IMR-90 (cell line): ENCODE measurements around the gene FBN3. TPM values are rescaled to one million over a fixed set of nuclear protein-coding genes. Genes with fewer than 3 reads are reported as not detected.

Experiments used
- ATAC-seq: fragments of 200-7000 bp; cut with Tn5 transposase; 2 replicates; pipeline ENCODE4 v1.9.1; 2020; ENCODE audit warnings: low read depth, mild to moderate bottlenecking, moderate library complexity
- Bru-seq: library from RNA; stranded (reverse); fragments of 400-500 nt; gene quantifications from one replicate; lab custom pipeline; 2021; lab: Mats Ljungman, UMichigan
- BruChase-seq, 2 experiments: library from RNA; stranded (reverse); fragments of 400-500 nt; gene quantifications; one replicate each; lab custom pipeline; 2021; lab: Mats Ljungman, UMichigan
- BruUV-seq: library from RNA; stranded (reverse); fragments of 400-500 nt; replicated peaks from 2 replicates; lab custom pipeline; 2021; lab: Mats Ljungman, UMichigan
- CTCF ChIA-PET: fragments of 300-600 bp; formaldehyde crosslinking; extraction: SDS; loops from one replicate; lab custom pipeline; 2021; ENCODE audit warnings: antibody characterized with exemption; lab: Yijun Ruan, JAX
- POLR2A ChIA-PET: fragments of 300-600 bp; sonication (Branson Sonifier 250); formaldehyde crosslinking; loops from one replicate; lab custom pipeline; 2022; ENCODE audit warnings: antibody characterized with exemption; ENCODE audit not compliant: unreplicated experiment; lab: Charles Lee
- DNase-seq: peaks from one replicate; pipeline ENCODE4 v3.0.0; 2013
- H2AFZ ChIP-seq: replicated peaks from 2 replicates; pipeline ENCODE3; 2013; ENCODE audit warnings: low read length, mild to moderate bottlenecking; ENCODE audit not compliant: poor library complexity
- H2AK5ac ChIP-seq: 2 replicates; pipeline ENCODE4 v1.6.1; 2013; ENCODE audit warnings: low read depth, low read length, inconsistent platforms
- H2AK9ac ChIP-seq: replicated peaks from 2 replicates; pipeline ENCODE3; 2013; ENCODE audit warnings: mild to moderate bottlenecking, low read depth, low read length, moderate library complexity; ENCODE audit not compliant: poor library complexity
- H2BK120ac ChIP-seq: 2 replicates; pipeline ENCODE4 v1.6.1; 2013; ENCODE audit warnings: low read depth, low read length, inconsistent platforms
- H2BK15ac ChIP-seq: 3 replicates; pipeline ENCODE4 v1.6.1; 2013; ENCODE audit warnings: low read depth, low read length, inconsistent platforms
- H2BK20ac ChIP-seq: 2 replicates; pipeline ENCODE4 v1.6.1; 2013; ENCODE audit warnings: low read depth, mild to moderate bottlenecking, inconsistent platforms, low read length, moderate library complexity
- H2BK5ac ChIP-seq: 2 replicates; pipeline ENCODE4 v1.6.1; 2013; ENCODE audit warnings: mild to moderate bottlenecking, low read depth, low read length, inconsistent platforms; ENCODE audit not compliant: poor library complexity, severe bottlenecking
- H3K14ac ChIP-seq: replicated peaks from 2 replicates; pipeline ENCODE4 v1.6.1; 2013; ENCODE audit warnings: low read depth, low read length, inconsistent platforms
- H3K18ac ChIP-seq: 2 replicates; pipeline ENCODE4 v1.6.1; 2013; ENCODE audit warnings: low read depth, low read length, control low read depth
- H3K23ac ChIP-seq: 2 replicates; pipeline ENCODE4 v1.6.1; 2013; ENCODE audit warnings: low read depth, low read length, inconsistent platforms
- H3K27ac ChIP-seq: 2 replicates; pipeline ENCODE4 v1.5.1; 2013; ENCODE audit warnings: mild to moderate bottlenecking, control low read depth, low read length; ENCODE audit not compliant: insufficient read depth
- H3K27me3 ChIP-seq: 2 replicates; pipeline ENCODE4 v1.6.1; 2013; ENCODE audit warnings: low read length; ENCODE audit not compliant: control insufficient read depth, insufficient read depth
- H3K36me3 ChIP-seq: 2 replicates; pipeline ENCODE4 v1.6.1; 2013; ENCODE audit warnings: low read length, mixed read lengths; ENCODE audit not compliant: control insufficient read depth, insufficient read depth
- H3K4ac ChIP-seq: 2 replicates; pipeline ENCODE4 v1.6.1; 2013; ENCODE audit warnings: low read depth, low read length, inconsistent platforms
- H3K4me1 ChIP-seq: 2 replicates; pipeline ENCODE4 v1.6.1; 2013; ENCODE audit warnings: low read length, mixed read lengths; ENCODE audit not compliant: control insufficient read depth, insufficient read depth
- H3K4me2 ChIP-seq: 2 replicates; pipeline ENCODE4 v1.6.1; 2013; ENCODE audit warnings: low read depth, mild to moderate bottlenecking, control low read depth, low read length, moderate library complexity
- H3K4me3 ChIP-seq: 2 replicates; pipeline ENCODE4 v1.5.1; 2013; ENCODE audit warnings: low read depth, mild to moderate bottlenecking, control low read depth, low read length, moderate library complexity; ENCODE audit not compliant: insufficient read depth
- H3K56ac ChIP-seq: 2 replicates; pipeline ENCODE4 v1.6.1; 2013; ENCODE audit warnings: low read length, inconsistent platforms; ENCODE audit not compliant: insufficient read depth; ENCODE audit errors: extremely low read depth
- H3K79me1 ChIP-seq, 2 experiments: 2 replicates each; pipeline ENCODE4 v1.6.1; 2013; ENCODE audit warnings: low read length in 2 of 2, inconsistent platforms in 1 of 2, low read depth in 1 of 2
- H3K9ac ChIP-seq: 2 replicates; pipeline ENCODE4 v1.6.1; 2013; ENCODE audit warnings: low read depth, low read length, control low read depth
- H3K9me1 ChIP-seq: 2 replicates; pipeline ENCODE4 v1.6.1; 2013; ENCODE audit warnings: low read length, inconsistent platforms; ENCODE audit not compliant: insufficient read depth
- H3K9me3 ChIP-seq: 2 replicates; pipeline ENCODE4 v1.6.1; 2013; ENCODE audit warnings: low read length; ENCODE audit not compliant: control insufficient read depth, insufficient read depth
- H4K20me1 ChIP-seq: 2 replicates; pipeline ENCODE4 v1.6.1; 2013; ENCODE audit warnings: low read length, inconsistent platforms; ENCODE audit not compliant: insufficient read depth
- H4K5ac ChIP-seq: 2 replicates; pipeline ENCODE4 v1.6.1; 2013; ENCODE audit warnings: mild to moderate bottlenecking, low read depth, low read length, control low read depth
- H4K8ac ChIP-seq, 2 experiments: 2 replicates each; pipeline ENCODE4 v1.6.1; 2013; ENCODE audit warnings: low read depth in 2 of 2, low read length in 2 of 2, control low read depth in 1 of 2, inconsistent platforms in 1 of 2
- H4K91ac ChIP-seq: 2 replicates; pipeline ENCODE4 v1.6.1; 2013; ENCODE audit warnings: low read depth, low read length, inconsistent platforms; ENCODE audit not compliant: insufficient read depth
- FOS ChIP-seq: fragments of 150-350 bp; IDR thresholded peaks from 2 replicates; pipeline ENCODE4 v1.6.1; 2016; ENCODE audit warnings: low read depth, low read length
- RAD21 ChIP-seq: IDR thresholded peaks from 2 replicates; pipeline ENCODE4 v1.6.1; 2012; ENCODE audit warnings: low read length, improper control_type of control experiment
- USF2 ChIP-seq: fragments of 150-350 bp; IDR thresholded peaks from 2 replicates; pipeline ENCODE4 v1.6.1; 2017; ENCODE audit warnings: mild to moderate bottlenecking, antibody characterized with exemption, low read length, low read depth
- WGBS, 2 experiments: methylation state at CpG; one replicate each; pipeline versions ENCODE4 v1.1.5 to v1.1.7; 2013; ENCODE audit warnings: missing lambda C conversion rate in 2 of 2; ENCODE audit not compliant: insufficient read length in 1 of 2; ENCODE audit errors: extremely low coverage in 2 of 2; 5-methylcytosine and 5-hydroxymethylcytosine counted together
- dilution Hi-C: fragments of 300-500 bp; cut with HindIII; formaldehyde crosslinking; loops from one replicate; pipeline ENCODE4 v1.14.3; 2018; ENCODE audit warnings: low sequenced_read_pairs; ENCODE audit not compliant: unreplicated experiment
- in situ Hi-C: fragments of 300-500 bp; cut with MboI; formaldehyde crosslinking; loops from 3 replicates; pipeline ENCODE4 v1.14.3; 2019; ENCODE audit warnings: low sequenced_read_pairs, inconsistent platforms, mixed read lengths
- intact Hi-C: fragments of 100-400 bp; cut with micrococcal nuclease; formaldehyde crosslinking; loops from 2 replicates; pipeline ENCODE4 v1.10.0; 2022
- long read RNA-seq: library from polyadenylated mRNA; unstranded; transcript quantifications from one replicate; pipeline ENCODE4 v2.0.0, GENCODE V29; 2021; ENCODE audit not compliant: unreplicated experiment
- polyA plus RNA-seq, 3 experiments: library from polyadenylated mRNA; depleted of rRNA; stranded (reverse); fragments of >200 nt; gene quantifications; 2 replicates each; pipeline ENCODE4 v1.2.3, GENCODE V29; 2012; ENCODE audit warnings: low replicate concordance in 1 of 3
- total RNA-seq: library from RNA; depleted of rRNA; stranded (reverse); fragments of >200 nt; gene quantifications from 2 replicates; pipeline ENCODE4 v1.2.3, GENCODE V29; 2012; rRNA removed

FBN3 gene
- total RNA-seq, result not detected in 2 replicates
- polyA plus RNA-seq (2012; rRNA removed), result not detected in 2 replicates
- not detected in 2 replicates for polyA plus RNA-seq (2012; cell fraction: cytosol; rRNA removed)
- under 0.01 and 0.22 TPM in 2 replicates for polyA plus RNA-seq (2012; cell fraction: nucleus; rRNA removed; ENCODE audit: low replicate concordance)
- Bru-seq, nascent RNA, result percentile 1 among the genes with signal in this experiment
- percentile 1 among the genes with signal in this experiment for BruChase-seq, experiment 1, labeled RNA remaining after a 6-hour chase
- not detected for BruChase-seq, experiment 2, labeled RNA remaining after a 2-hour chase
- long read RNA-seq, result 0 reads

DNA sequence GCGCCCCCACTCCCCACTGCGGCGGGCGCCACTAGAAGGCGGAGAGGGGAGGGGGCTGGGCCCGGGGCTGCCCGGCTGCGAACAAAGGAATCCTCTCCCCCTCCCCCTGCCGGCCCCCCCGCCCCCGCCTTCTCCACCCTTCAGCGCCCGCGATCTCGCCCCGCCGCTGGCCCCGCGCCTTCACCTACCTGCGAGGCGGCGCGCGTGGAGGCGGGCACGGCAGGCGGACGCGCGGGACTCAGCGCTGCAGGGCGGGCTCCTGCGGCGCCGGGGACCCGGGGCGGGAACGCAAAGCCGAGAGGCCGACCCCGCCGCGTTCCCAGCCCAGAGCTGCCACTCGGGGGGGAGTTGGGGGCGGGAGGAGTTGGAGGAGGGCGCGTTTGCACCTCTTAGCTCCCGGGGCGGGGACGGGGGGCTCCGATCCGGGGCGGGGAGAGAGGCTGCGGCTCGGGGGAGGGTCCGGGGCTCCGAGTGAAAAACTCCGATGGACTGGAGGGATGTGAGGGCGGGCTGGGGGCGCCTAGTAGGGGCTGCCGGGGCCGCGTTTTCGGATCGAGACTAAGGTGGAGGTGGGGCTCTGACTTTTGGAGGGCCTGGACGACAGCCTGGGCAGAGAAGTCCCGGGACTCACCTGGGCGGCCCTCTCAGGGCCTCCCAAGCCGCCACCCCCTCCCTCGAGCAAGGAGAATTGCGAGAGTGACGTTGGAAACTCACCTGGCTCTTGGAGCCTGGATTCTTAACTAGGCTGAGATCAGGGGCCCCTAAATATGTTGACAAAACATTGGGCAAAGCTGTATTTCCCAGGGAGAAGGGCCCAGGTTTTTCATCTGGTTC, at the start of gene FBN3:
Gene FBN3 (minus strand): TSS at position 332 of the 834 bp plus-strand sequence. CDS start 2,112 bp downstream, outside the sequence.
- POLR2A ChIA-PET, result no interaction called here

More for the DNA sequence above, at the start of gene FBN3:
- H4K20me1 ChIP-seq, result no peaks in the 10 kb centered on the region
- intact Hi-C loops, result no loop called here
- no peak within 1 kb of the TSS for H3K4ac ChIP-seq
- no peaks in the 10 kb centered on the region for H3K79me1 ChIP-seq
- H4K5ac ChIP-seq, result no peak within 1 kb of the TSS
- H4K8ac ChIP-seq, result no peak within 1 kb of the TSS
- H3K9me1 ChIP-seq, result no peaks in the 10 kb centered on the region
- no peak within 1 kb of the TSS for H3K9ac ChIP-seq
- H3K4me2 ChIP-seq, result no peak within 1 kb of the TSS
- H2BK20ac ChIP-seq, result no peak within 1 kb of the TSS
- CTCF ChIA-PET, result no interaction called here
- H3K4me3 ChIP-seq, result no peak within 1 kb of the TSS
- no peaks in the 10 kb centered on the region for H3K9me3 ChIP-seq
- peaks cover under 1% of the 10 kb centered on the region; the same call in 1 of the 2 replicates for H3K4me1 ChIP-seq
- no peak within 1 kb of the TSS for H2AFZ ChIP-seq
- H2BK5ac ChIP-seq, result no peak within 1 kb of the TSS
- H2AK5ac ChIP-seq, result no peak within 1 kb of the TSS
- H3K27me3 ChIP-seq, result peaks cover 65% of the 10 kb centered on the region
- H3K27ac ChIP-seq, result no peak within 1 kb of the TSS
- 15% methylated on average over 20 of the region's 72 CpGs; no CpG with 5 or more reads in 1 of the 2 experiments for WGBS, 2 experiments
- no peak within 1 kb of the TSS for H3K14ac ChIP-seq
- in situ Hi-C loops, result no loop called here
- TF ChIP-seq FOS (no peak), RAD21 (no peak), USF2 (no peak)
- H3K23ac ChIP-seq, result no peak within 1 kb of the TSS
- no TSS peak for BruUV-seq
- H3K18ac ChIP-seq, result no peak within 1 kb of the TSS
- no peak within 1 kb of the TSS for H2BK15ac ChIP-seq
- H3K36me3 ChIP-seq, result no peaks in the 10 kb centered on the region
- H4K91ac ChIP-seq, result no peak within 1 kb of the TSS
- H2AK9ac ChIP-seq, result no peak within 1 kb of the TSS
- ATAC-seq (no peak), DNase-seq (no peak)
- no peak within 1 kb of the TSS for H2BK120ac ChIP-seq
- dilution Hi-C loops, result no loop called here
- no peak within 1 kb of the TSS for H3K56ac ChIP-seq
